Panc1 (cell line): ENCODE data around the gene HNRNPA3. TPM values are rescaled to one million over a fixed set of nuclear protein-coding genes. Genes with fewer than 3 reads are reported as not detected.
A peak's percentile ranks its signal among the peaks of the same experiment; 100 is the strongest.

Experiments
- ATAC-seq: fragments of 200-7000 bp; cut with Tn5 transposase; 2 replicates; pipeline ENCODE4 v1.9.1; 2020; ENCODE audit warnings: mild to moderate bottlenecking, moderate library complexity
- BruUV-seq: library from RNA; stranded (reverse); fragments of 400-500 nt; replicated peaks from 2 replicates; lab custom pipeline; 2021; lab: Mats Ljungman, UMichigan
- CTCF ChIA-PET: fragments of 300-600 bp; sonication (Branson Sonifier 250); formaldehyde crosslinking; loops from one replicate; lab custom pipeline; 2022; ENCODE audit warnings: antibody characterized with exemption; lab: Charles Lee
- POLR2A ChIA-PET: fragments of 300-600 bp; sonication (Branson Sonifier 250); formaldehyde crosslinking; loops from one replicate; lab custom pipeline; 2022; ENCODE audit warnings: antibody characterized with exemption; lab: Charles Lee
- DNase-seq: peaks from one replicate; pipeline ENCODE4 v3.0.0-alpha.2; 2010; ENCODE audit warnings: low read depth, low spot score
- H3K27ac ChIP-seq: 2 replicates; pipeline ENCODE4 v1.5.1; 2011; ENCODE audit warnings: mild to moderate bottlenecking, low read length, inconsistent platforms
- H3K27me3 ChIP-seq: fragments of 200-500 bp; sonication (Bioruptor generic); 2 replicates; pipeline ENCODE4 v1.6.0; 2014; ENCODE audit warnings: low read length, inconsistent platforms; ENCODE audit not compliant: control insufficient read depth, insufficient read depth
- H3K36me3 ChIP-seq: fragments of 200-500 bp; sonication (Bioruptor generic); 2 replicates; pipeline ENCODE4 v1.5.1; 2014; ENCODE audit warnings: inconsistent platforms, mild to moderate bottlenecking, low read length, moderate library complexity; ENCODE audit not compliant: control insufficient read depth, insufficient read depth
- H3K4me1 ChIP-seq: 2 replicates; pipeline ENCODE4 v1.5.1; 2011; ENCODE audit warnings: inconsistent platforms, mild to moderate bottlenecking, low read length, moderate library complexity; ENCODE audit not compliant: control insufficient read depth, insufficient read depth
- H3K4me3 ChIP-seq, 2 experiments: 2 replicates each; pipeline ENCODE4 v1.5.1; 2011 to 2012; ENCODE audit warnings: low read depth in 2 of 2, low read length in 2 of 2, mild to moderate bottlenecking in 2 of 2, inconsistent platforms in 1 of 2, moderate library complexity in 1 of 2
- H3K9me3 ChIP-seq: fragments of 200-500 bp; sonication (Bioruptor generic); 2 replicates; pipeline ENCODE4 v1.5.1; 2014; ENCODE audit warnings: low read depth, mild to moderate bottlenecking, inconsistent platforms, low read length, moderate library complexity; ENCODE audit not compliant: control insufficient read depth, insufficient read depth
- POLR2AphosphoS5 ChIP-seq: IDR thresholded peaks from 2 replicates; pipeline ENCODE4 v1.6.1; 2012; ENCODE audit warnings: mild to moderate bottlenecking, low read depth, low read length, moderate library complexity
- SIN3A ChIP-seq: IDR thresholded peaks from 2 replicates; pipeline ENCODE4 v1.6.1; 2012; ENCODE audit warnings: low read depth, mild to moderate bottlenecking, low read length, moderate library complexity, borderline replicate concordance; ENCODE audit not compliant: insufficient read depth
- TCF7L2 ChIP-seq: IDR thresholded peaks from 2 replicates; pipeline ENCODE4 v1.6.1; 2011; ENCODE audit warnings: mild to moderate bottlenecking, low read depth, low read length, inconsistent platforms
- in situ Hi-C: cut with HindIII; loops from 2 replicates; pipeline ENCODE4 v1.10.0; 2016; ENCODE audit warnings: low sequenced_read_pairs, low pct_unique_long_range_greater_than_20kb
- intact Hi-C: fragments of 100-400 bp; cut with micrococcal nuclease; formaldehyde crosslinking; loops from one replicate; pipeline ENCODE4 v1.10.0; 2022; ENCODE audit not compliant: unreplicated experiment
- total RNA-seq: library from RNA; stranded (reverse); gene quantifications from one replicate; pipeline ENCODE4 v1.2.1, GENCODE V29; 2021; ENCODE audit not compliant: unreplicated experiment
- TF ChIP-seq, protein P1 (sequence below): fragments of 450-650 bp; IDR thresholded peaks from 2 replicates; pipeline ENCODE4 v1.5.1; 2017; ENCODE audit warnings: mild to moderate bottlenecking
- TF ChIP-seq, protein P2 (sequence below), 2 experiments: IDR thresholded peaks; 2 replicates each; pipeline ENCODE4 v1.6.1; 2011 to 2012; ENCODE audit warnings: low read depth in 2 of 2, control low read depth in 1 of 2, low read length in 1 of 2, mild to moderate bottlenecking in 1 of 2, moderate library complexity in 1 of 2; ENCODE audit not compliant: insufficient read depth in 1 of 2

Gene HNRNPA3
- total RNA-seq, 1 experiment from 2014 or later, result 228 TPM

DNA sequence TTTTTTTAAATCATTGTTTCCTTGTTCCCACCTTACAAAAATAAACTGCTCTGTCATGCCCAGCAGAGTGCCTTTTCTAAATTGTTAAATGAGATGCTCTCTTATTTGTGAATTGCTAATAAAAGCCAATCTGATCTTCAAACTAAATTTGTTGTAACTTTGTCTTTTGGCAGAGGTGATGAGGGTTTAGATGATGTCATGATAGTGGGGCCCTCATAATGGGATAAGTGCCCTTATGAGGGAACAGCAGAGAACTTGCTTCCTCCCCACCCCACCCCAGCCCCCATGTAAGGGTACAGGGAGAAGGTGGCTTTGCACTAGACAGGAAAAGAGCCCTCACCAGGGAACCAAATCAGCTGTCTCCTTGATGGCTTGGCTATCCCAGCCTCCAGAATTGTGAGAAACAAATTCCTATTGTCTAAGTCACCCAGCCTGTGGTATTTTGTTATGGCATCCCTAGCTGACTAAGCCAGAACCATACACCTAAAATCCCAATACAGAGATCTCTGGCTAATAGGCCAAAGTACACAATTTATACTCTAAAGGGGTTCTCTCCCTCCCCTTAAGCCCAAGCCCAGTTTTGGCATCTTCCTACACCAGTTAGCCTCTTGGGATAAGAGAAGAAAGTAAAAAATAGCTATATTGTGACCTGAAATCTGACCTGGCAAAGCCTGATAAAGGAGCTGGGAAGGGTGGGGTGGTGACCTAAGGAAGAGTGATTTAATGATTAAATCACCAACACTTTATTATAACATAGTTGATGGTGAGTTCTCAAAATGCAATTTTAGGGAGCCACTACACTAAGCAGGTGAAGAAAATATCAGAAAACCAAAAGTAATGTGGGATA lies 40.3 kb upstream of the HNRNPA3 start:
- TF ChIP-seq SIN3A (no peak), TCF7L2 (no peak), POLR2AphosphoS5 (no peak)
- TF ChIP-seq, protein P1, sequence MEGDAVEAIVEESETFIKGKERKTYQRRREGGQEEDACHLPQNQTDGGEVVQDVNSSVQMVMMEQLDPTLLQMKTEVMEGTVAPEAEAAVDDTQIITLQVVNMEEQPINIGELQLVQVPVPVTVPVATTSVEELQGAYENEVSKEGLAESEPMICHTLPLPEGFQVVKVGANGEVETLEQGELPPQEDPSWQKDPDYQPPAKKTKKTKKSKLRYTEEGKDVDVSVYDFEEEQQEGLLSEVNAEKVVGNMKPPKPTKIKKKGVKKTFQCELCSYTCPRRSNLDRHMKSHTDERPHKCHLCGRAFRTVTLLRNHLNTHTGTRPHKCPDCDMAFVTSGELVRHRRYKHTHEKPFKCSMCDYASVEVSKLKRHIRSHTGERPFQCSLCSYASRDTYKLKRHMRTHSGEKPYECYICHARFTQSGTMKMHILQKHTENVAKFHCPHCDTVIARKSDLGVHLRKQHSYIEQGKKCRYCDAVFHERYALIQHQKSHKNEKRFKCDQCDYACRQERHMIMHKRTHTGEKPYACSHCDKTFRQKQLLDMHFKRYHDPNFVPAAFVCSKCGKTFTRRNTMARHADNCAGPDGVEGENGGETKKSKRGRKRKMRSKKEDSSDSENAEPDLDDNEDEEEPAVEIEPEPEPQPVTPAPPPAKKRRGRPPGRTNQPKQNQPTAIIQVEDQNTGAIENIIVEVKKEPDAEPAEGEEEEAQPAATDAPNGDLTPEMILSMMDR, result no peak
- TF ChIP-seq, protein P2, sequence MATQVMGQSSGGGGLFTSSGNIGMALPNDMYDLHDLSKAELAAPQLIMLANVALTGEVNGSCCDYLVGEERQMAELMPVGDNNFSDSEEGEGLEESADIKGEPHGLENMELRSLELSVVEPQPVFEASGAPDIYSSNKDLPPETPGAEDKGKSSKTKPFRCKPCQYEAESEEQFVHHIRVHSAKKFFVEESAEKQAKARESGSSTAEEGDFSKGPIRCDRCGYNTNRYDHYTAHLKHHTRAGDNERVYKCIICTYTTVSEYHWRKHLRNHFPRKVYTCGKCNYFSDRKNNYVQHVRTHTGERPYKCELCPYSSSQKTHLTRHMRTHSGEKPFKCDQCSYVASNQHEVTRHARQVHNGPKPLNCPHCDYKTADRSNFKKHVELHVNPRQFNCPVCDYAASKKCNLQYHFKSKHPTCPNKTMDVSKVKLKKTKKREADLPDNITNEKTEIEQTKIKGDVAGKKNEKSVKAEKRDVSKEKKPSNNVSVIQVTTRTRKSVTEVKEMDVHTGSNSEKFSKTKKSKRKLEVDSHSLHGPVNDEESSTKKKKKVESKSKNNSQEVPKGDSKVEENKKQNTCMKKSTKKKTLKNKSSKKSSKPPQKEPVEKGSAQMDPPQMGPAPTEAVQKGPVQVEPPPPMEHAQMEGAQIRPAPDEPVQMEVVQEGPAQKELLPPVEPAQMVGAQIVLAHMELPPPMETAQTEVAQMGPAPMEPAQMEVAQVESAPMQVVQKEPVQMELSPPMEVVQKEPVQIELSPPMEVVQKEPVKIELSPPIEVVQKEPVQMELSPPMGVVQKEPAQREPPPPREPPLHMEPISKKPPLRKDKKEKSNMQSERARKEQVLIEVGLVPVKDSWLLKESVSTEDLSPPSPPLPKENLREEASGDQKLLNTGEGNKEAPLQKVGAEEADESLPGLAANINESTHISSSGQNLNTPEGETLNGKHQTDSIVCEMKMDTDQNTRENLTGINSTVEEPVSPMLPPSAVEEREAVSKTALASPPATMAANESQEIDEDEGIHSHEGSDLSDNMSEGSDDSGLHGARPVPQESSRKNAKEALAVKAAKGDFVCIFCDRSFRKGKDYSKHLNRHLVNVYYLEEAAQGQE (IDR thresholded peaks at IDR 0.05; ENCODE audit: insufficient read depth in 1 of 2, low read depth in 2 of 2, low read length in 1 of 2), result no peak
- Histone ChIP-seq H3K4me3 (no peak overlapping the region), H3K36me3 (no peaks in the 10 kb centered on the region), H3K4me1 (peaks cover 66% of the 10 kb centered on the region), H3K27me3 (no peaks in the 10 kb centered on the region), H3K9me3 (no peaks in the 10 kb centered on the region), H3K27ac (peak overlapping the region; percentile 99)
- CTCF ChIA-PET, result no interaction called here
- POLR2A ChIA-PET, result interaction anchor here (0.6 kb wide), 1 partner anchor 53 kb away, joined by 5 read pairs; no protein-coding TSS in a partner anchor
- intact Hi-C loops, result no loop called here
- ATAC-seq, result peak; percentile 79
- in situ Hi-C loops, result no loop called here
- no peak for DNase-seq
- no TSS peak for BruUV-seq

DNA sequence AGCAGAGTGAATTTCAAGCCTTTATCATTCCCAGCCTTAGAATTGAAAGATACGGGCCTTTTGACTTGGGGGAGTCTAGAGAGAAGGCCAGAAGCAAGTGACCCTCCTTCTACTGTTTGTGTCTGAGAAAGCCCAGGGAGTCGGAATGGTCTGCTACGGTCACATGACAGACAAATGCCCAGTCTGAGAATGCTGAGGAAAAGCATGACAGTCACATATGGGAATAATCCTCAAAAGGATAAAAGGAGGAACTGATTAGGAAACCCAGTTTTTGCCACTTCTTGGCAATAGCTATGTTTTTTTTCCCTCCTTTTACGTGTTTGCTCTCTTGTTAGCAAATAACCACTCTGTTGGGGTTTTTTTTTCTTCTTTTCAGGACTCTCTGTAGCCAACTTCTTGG lies 38.1 kb upstream of the HNRNPA3 start:
- no peak for ATAC-seq
- CTCF ChIA-PET, result no interaction called here
- POLR2A ChIA-PET, result no interaction called here
- TF ChIP-seq, protein P1, result no peak
- no peak for TF ChIP-seq POLR2AphosphoS5
- no peak for TF ChIP-seq TCF7L2
- no peak for TF ChIP-seq SIN3A
- TF ChIP-seq, protein P2 (IDR thresholded peaks at IDR 0.05; ENCODE audit: insufficient read depth in 1 of 2, low read depth in 2 of 2, low read length in 1 of 2), result no peak
- Histone ChIP-seq H3K4me1 (peaks cover 53% of the 10 kb centered on the region), H3K27me3 (no peaks in the 10 kb centered on the region), H3K36me3 (no peaks in the 10 kb centered on the region), H3K9me3 (no peaks in the 10 kb centered on the region), H3K4me3 (no peak overlapping the region), H3K27ac (peak overlapping the region; percentile 54)
- no TSS peak for BruUV-seq
- intact Hi-C loops (no loop called here), in situ Hi-C loops (no loop called here)
- DNase-seq, result no peak
